Endothelial cell of umbilical vein (primary cell): ENCODE measurements around the gene SPACA9. TPM values are rescaled to one million over a fixed set of nuclear protein-coding genes. Genes with fewer than 3 reads are reported as not detected.

Experiments used
- BruUV-seq: library from RNA; stranded (reverse); fragments of 400-500 nt; replicated peaks from 2 replicates; lab custom pipeline; 2021; lab: Mats Ljungman, UMichigan
- CTCF ChIA-PET: fragments of 300-600, 350-600 bp; sonication (Branson Sonifier 250); formaldehyde crosslinking; loops from one replicate; lab custom pipeline; 2021; ENCODE audit warnings: antibody characterized with exemption, inconsistent platforms; lab: Charles Lee
- POLR2A ChIA-PET: fragments of 300-600, 350-600 bp; sonication (Branson Sonifier 250); formaldehyde crosslinking; loops from one replicate; lab custom pipeline; 2021; ENCODE audit warnings: antibody characterized with exemption, inconsistent platforms; lab: Charles Lee
- DNase-seq: peaks from one replicate; pipeline ENCODE4 v3.0.0-alpha.2; 2011; ENCODE audit warnings: low read depth, low spot score
- FAIRE-seq: peaks from 2 replicates; lab custom pipeline; 2011; peaks lifted over from hg19 to GRCh38; lab: Jason Lieb, UNC
- H2AFZ ChIP-seq: 2 replicates; pipeline ENCODE4 v1.6.0; 2012; ENCODE audit warnings: low read depth, low read length, control low read depth, inconsistent platforms
- H3K27ac ChIP-seq: 2 replicates; pipeline ENCODE4 v1.5.1; 2011; ENCODE audit warnings: low read depth, mild to moderate bottlenecking, control low read depth, low read length, moderate library complexity; ENCODE audit not compliant: insufficient read depth
- H3K27me3 ChIP-seq, 2 experiments: 2 replicates each; pipeline versions ENCODE4 v1.6.0 to v1.6.1; 2011; ENCODE audit warnings: low read length in 2 of 2, mixed read lengths in 1 of 2; ENCODE audit not compliant: control insufficient read depth in 2 of 2, insufficient read depth in 2 of 2
- H3K36me3 ChIP-seq, 2 experiments: 2 replicates in 1 of 2; 3 replicates in 1 of 2; pipeline ENCODE4 v1.5.1; 2011; ENCODE audit warnings: low read length in 2 of 2, mild to moderate bottlenecking in 1 of 2, moderate library complexity in 1 of 2; ENCODE audit not compliant: control insufficient read depth in 2 of 2, insufficient read depth in 2 of 2; ENCODE audit errors: extremely low read depth in 1 of 2
- H3K4me1 ChIP-seq: 3 replicates; pipeline ENCODE4 v1.5.1; 2011; ENCODE audit warnings: mild to moderate bottlenecking, low read length; ENCODE audit not compliant: control insufficient read depth, insufficient read depth; ENCODE audit errors: extremely low read depth
- H3K4me2 ChIP-seq: 2 replicates; pipeline ENCODE4 v1.6.1; 2011; ENCODE audit warnings: low read length, control low read depth, mixed read lengths; ENCODE audit not compliant: insufficient read depth
- H3K4me3 ChIP-seq, 3 experiments: fragments of 200-600 bp in 1 of 3; sonication (generic), shearing (Covaris generic) in 1 of 3; replicated peaks in 1 of 3; 2 replicates each; pipeline ENCODE4 v1.5.1; 2011 to 2016; ENCODE audit warnings: control low read depth in 3 of 3, low read length in 3 of 3, mild to moderate bottlenecking in 2 of 3, inconsistent platforms in 1 of 3, low read depth in 1 of 3, moderate library complexity in 1 of 3; ENCODE audit not compliant: insufficient read depth in 1 of 3
- H3K79me2 ChIP-seq: 2 replicates; pipeline ENCODE4 v1.6.0; 2012; ENCODE audit warnings: low read length, inconsistent platforms; ENCODE audit not compliant: control insufficient read depth, insufficient read depth
- H3K9ac ChIP-seq: replicated peaks from 2 replicates; pipeline ENCODE3; 2011; ENCODE audit warnings: low read length, control low read depth; ENCODE audit not compliant: insufficient read depth; ENCODE audit errors: extremely low read depth
- H3K9me1 ChIP-seq: replicated peaks from 3 replicates; pipeline ENCODE4 v1.6.0; 2011; ENCODE audit warnings: mild to moderate bottlenecking, low read length; ENCODE audit not compliant: control insufficient read depth, insufficient read depth; ENCODE audit errors: extremely low read depth
- H3K9me3 ChIP-seq: replicated peaks from 2 replicates; pipeline ENCODE4 v1.5.1; 2012; ENCODE audit warnings: low read length, inconsistent platforms; ENCODE audit not compliant: control insufficient read depth, insufficient read depth
- H4K20me1 ChIP-seq: replicated peaks from 2 replicates; pipeline ENCODE3; 2011; ENCODE audit warnings: mild to moderate bottlenecking, low read length; ENCODE audit not compliant: control insufficient read depth, insufficient read depth; ENCODE audit errors: extremely low read depth
- CTCF ChIP-seq, 2 donors: IDR thresholded peaks; 1 replicate in 1 of 2; 2 replicates in 1 of 2; pipeline ENCODE4 v1.5.1; 2011; ENCODE audit warnings: low read length in 2 of 2, mild to moderate bottlenecking in 2 of 2, moderate library complexity in 2 of 2, control low read depth in 1 of 2, inconsistent platforms in 1 of 2, low read depth in 1 of 2; ENCODE audit not compliant: insufficient read depth in 1 of 2; ENCODE audit errors: extremely low read depth in 1 of 2
- EZH2 ChIP-seq: IDR thresholded peaks from 2 replicates; pipeline ENCODE4 v1.6.1; 2012; ENCODE audit warnings: borderline replicate concordance, low read depth, mild to moderate bottlenecking, moderate library complexity, low read length, inconsistent platforms; ENCODE audit not compliant: severe bottlenecking
- FOS ChIP-seq: IDR thresholded peaks from 2 replicates; pipeline ENCODE4 v1.6.1; 2011; ENCODE audit warnings: mild to moderate bottlenecking, low read length, moderate library complexity, borderline replicate concordance; ENCODE audit not compliant: insufficient read depth
- GATA2 ChIP-seq: IDR thresholded peaks from 2 replicates; pipeline ENCODE4 v1.7.0; 2011; ENCODE audit warnings: low read depth, mild to moderate bottlenecking, moderate library complexity, mixed read lengths, low read length; ENCODE audit not compliant: insufficient read length, insufficient read depth
- JUN ChIP-seq: IDR thresholded peaks from 2 replicates; pipeline ENCODE4 v1.6.1; 2011; ENCODE audit warnings: borderline replicate concordance, low read depth; ENCODE audit not compliant: insufficient read length, insufficient read depth
- MAX ChIP-seq: IDR thresholded peaks from 2 replicates; pipeline ENCODE4 v1.6.1; 2011; ENCODE audit not compliant: insufficient read depth, insufficient read length
- POLR2A ChIP-seq: IDR thresholded peaks from 2 replicates; pipeline ENCODE4 v1.6.1; 2012; ENCODE audit warnings: low read depth, mild to moderate bottlenecking, control low read depth, low read length
- POLR2AphosphoS5 ChIP-seq: IDR thresholded peaks from 2 replicates; pipeline ENCODE4 v1.6.1; 2012; ENCODE audit warnings: low read depth, mild to moderate bottlenecking, control low read depth, low read length, moderate library complexity; ENCODE audit not compliant: insufficient read depth
- dilution Hi-C: fragments of 300-500 bp; cut with MboI; formaldehyde crosslinking; loops from one replicate; pipeline ENCODE4 v1.15.0; 2019; ENCODE audit warnings: low sequenced_read_pairs; ENCODE audit not compliant: extremely low pct_ligation_motif_present
- intact Hi-C: fragments of 100-400 bp; cut with micrococcal nuclease; formaldehyde crosslinking; loops from one replicate; pipeline ENCODE4 v1.10.0; 2022
- polyA plus RNA-seq, 4 experiments: library from polyadenylated mRNA; depleted of rRNA in 3 of 4; stranded (reverse) in 3 of 4; unstranded in 1 of 4; fragments of >200 nt; gene quantifications; 2 replicates each; pipeline versions ENCODE4 v1.2.1 to v1.2.3, GENCODE V29; 2011 to 2012; ENCODE audit warnings: missing spikeins in 1 of 4
- total RNA-seq: library from RNA; stranded (reverse); gene quantifications from 2 replicates; pipeline ENCODE4 v1.2.3, GENCODE V29; 2021

SPACA9 gene
- total and polyA plus RNA-seq, 2 donors (not counting 3 experiments of a cell fraction or from before 2014, with no cell fraction given), result 2.6 to 3.6 TPM

GRCh38 chr9:132901858-132902831, 23.4 kb downstream of the SPACA9 start:
- H2AFZ ChIP-seq, result no peak overlapping the region
- no peak overlapping the region for H3K27ac ChIP-seq
- H3K9me3 ChIP-seq, result no peaks in the 10 kb centered on the region
- H3K36me3 ChIP-seq, result peaks cover 8 to 38% of the 10 kb centered on the region in 2 experiments
- CTCF ChIA-PET, result interaction anchor here (0.6 to 5.1 kb wide), 37 partner anchors 9 to 492 kb away, joined by 3 to 45 read pairs (median 4); partner anchors contain the start of genes CFAP77, DDX31, GTF3C4 and SPACA9
- H3K4me3 ChIP-seq, result no peak overlapping the region
- DNase-seq, result peak; percentile 85
- intact Hi-C loops (loop anchor here (1.0 to 5.0 kb wide), 2 partner anchors 70 to 100 kb away; no protein-coding TSS in a partner anchor), dilution Hi-C loops (no loop called here)
- H4K20me1 ChIP-seq, result no peaks in the 10 kb centered on the region
- no peaks in the 10 kb centered on the region for H3K4me1 ChIP-seq
- H3K9me1 ChIP-seq, result no peaks in the 10 kb centered on the region
- H3K4me2 ChIP-seq, result no peak overlapping the region
- no TSS peak for BruUV-seq
- POLR2A ChIA-PET, result no interaction called here
- TF ChIP-seq POLR2AphosphoS5 (no peak), MAX (no peak), JUN (peak; percentile 25), EZH2 (no peak), FOS (no peak), GATA2 (no peak), CTCF (IDR thresholded peaks at IDR 0.05; ENCODE audit: extremely low read depth in 1 of 2, insufficient read depth in 1 of 2, low read depth in 1 of 2, low read length in 2 of 2) (peak; percentile 84 to 97), POLR2A (no peak)
- H3K27me3 ChIP-seq, result no peaks in the 10 kb centered on the region
- no peak overlapping the region for H3K9ac ChIP-seq
- peak; percentile 86 for FAIRE-seq
- H3K79me2 ChIP-seq, result no peaks in the 10 kb centered on the region
